Astrocyte (in vitro differentiated cells and primary cell): ENCODE data around the gene SPTB.

Experiments
- CTCF ChIP-seq: IDR thresholded peaks from 2 replicates; pipeline ENCODE4 v1.5.1; 2011; ENCODE audit warnings: low read depth, mild to moderate bottlenecking, inconsistent platforms, low read length, moderate library complexity; ENCODE audit not compliant: insufficient read depth
- EZH2 ChIP-seq: IDR thresholded peaks from 2 replicates; pipeline ENCODE4 v1.6.1; 2012; ENCODE audit warnings: mild to moderate bottlenecking, low read length, inconsistent platforms; ENCODE audit not compliant: insufficient read depth

DNA sequence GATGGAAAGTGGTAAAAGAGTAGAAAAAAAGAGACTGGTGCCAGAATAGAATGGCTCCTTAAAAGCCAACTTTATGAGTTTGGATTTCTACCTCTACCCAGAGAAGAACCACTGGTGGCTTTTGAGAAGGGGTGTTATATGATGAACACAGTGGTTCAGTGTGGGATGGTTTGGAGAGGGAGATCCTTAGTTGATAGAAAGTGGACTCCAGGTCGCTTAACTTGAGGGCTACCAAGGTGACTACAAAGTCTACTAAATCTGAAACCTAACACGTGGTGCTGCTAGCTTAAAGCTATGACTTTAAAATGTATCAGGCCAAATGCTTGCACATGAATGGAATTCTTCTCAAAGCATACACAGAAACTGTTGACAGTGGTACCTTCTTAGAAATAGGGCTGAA lies 8.4 kb downstream of the SPTB start:
- TF ChIP-seq CTCF (no peak), EZH2 (no peak)
